IMR-90 (cell line): Measurements from ENCODE around the gene LEUTX. TPM values are rescaled to one million over a fixed set of nuclear protein-coding genes. Genes with fewer than 3 reads are reported as not detected.

Experiments
- ATAC-seq: fragments of 200-7000 bp; cut with Tn5 transposase; 2 replicates; pipeline ENCODE4 v1.9.1; 2020; ENCODE audit warnings: low read depth, mild to moderate bottlenecking, moderate library complexity
- BruUV-seq: library from RNA; stranded (reverse); fragments of 400-500 nt; replicated peaks from 2 replicates; lab custom pipeline; 2021; lab: Mats Ljungman, UMichigan
- CTCF ChIA-PET: fragments of 300-600 bp; formaldehyde crosslinking; extraction: SDS; loops from one replicate; lab custom pipeline; 2021; ENCODE audit warnings: antibody characterized with exemption; lab: Yijun Ruan, JAX
- POLR2A ChIA-PET: fragments of 300-600 bp; sonication (Branson Sonifier 250); formaldehyde crosslinking; loops from one replicate; lab custom pipeline; 2022; ENCODE audit warnings: antibody characterized with exemption; ENCODE audit not compliant: unreplicated experiment; lab: Charles Lee
- DNase-seq: peaks from one replicate; pipeline ENCODE4 v3.0.0; 2013
- H2AFZ ChIP-seq: replicated peaks from 2 replicates; pipeline ENCODE3; 2013; ENCODE audit warnings: low read length, mild to moderate bottlenecking; ENCODE audit not compliant: poor library complexity
- H2AK5ac ChIP-seq: 2 replicates; pipeline ENCODE4 v1.6.1; 2013; ENCODE audit warnings: low read depth, low read length, inconsistent platforms
- H2AK9ac ChIP-seq: replicated peaks from 2 replicates; pipeline ENCODE3; 2013; ENCODE audit warnings: mild to moderate bottlenecking, low read depth, low read length, moderate library complexity; ENCODE audit not compliant: poor library complexity
- H2BK120ac ChIP-seq: 2 replicates; pipeline ENCODE4 v1.6.1; 2013; ENCODE audit warnings: low read depth, low read length, inconsistent platforms
- H2BK15ac ChIP-seq: 3 replicates; pipeline ENCODE4 v1.6.1; 2013; ENCODE audit warnings: low read depth, low read length, inconsistent platforms
- H2BK20ac ChIP-seq: 2 replicates; pipeline ENCODE4 v1.6.1; 2013; ENCODE audit warnings: low read depth, mild to moderate bottlenecking, inconsistent platforms, low read length, moderate library complexity
- H2BK5ac ChIP-seq: 2 replicates; pipeline ENCODE4 v1.6.1; 2013; ENCODE audit warnings: mild to moderate bottlenecking, low read depth, low read length, inconsistent platforms; ENCODE audit not compliant: poor library complexity, severe bottlenecking
- H3K14ac ChIP-seq: replicated peaks from 2 replicates; pipeline ENCODE4 v1.6.1; 2013; ENCODE audit warnings: low read depth, low read length, inconsistent platforms
- H3K18ac ChIP-seq: 2 replicates; pipeline ENCODE4 v1.6.1; 2013; ENCODE audit warnings: low read depth, low read length, control low read depth
- H3K23ac ChIP-seq: 2 replicates; pipeline ENCODE4 v1.6.1; 2013; ENCODE audit warnings: low read depth, low read length, inconsistent platforms
- H3K27ac ChIP-seq: 2 replicates; pipeline ENCODE4 v1.5.1; 2013; ENCODE audit warnings: mild to moderate bottlenecking, control low read depth, low read length; ENCODE audit not compliant: insufficient read depth
- H3K27me3 ChIP-seq: 2 replicates; pipeline ENCODE4 v1.6.1; 2013; ENCODE audit warnings: low read length; ENCODE audit not compliant: control insufficient read depth, insufficient read depth
- H3K36me3 ChIP-seq: 2 replicates; pipeline ENCODE4 v1.6.1; 2013; ENCODE audit warnings: low read length, mixed read lengths; ENCODE audit not compliant: control insufficient read depth, insufficient read depth
- H3K4ac ChIP-seq: 2 replicates; pipeline ENCODE4 v1.6.1; 2013; ENCODE audit warnings: low read depth, low read length, inconsistent platforms
- H3K4me1 ChIP-seq: 2 replicates; pipeline ENCODE4 v1.6.1; 2013; ENCODE audit warnings: low read length, mixed read lengths; ENCODE audit not compliant: control insufficient read depth, insufficient read depth
- H3K4me2 ChIP-seq: 2 replicates; pipeline ENCODE4 v1.6.1; 2013; ENCODE audit warnings: low read depth, mild to moderate bottlenecking, control low read depth, low read length, moderate library complexity
- H3K4me3 ChIP-seq: 2 replicates; pipeline ENCODE4 v1.5.1; 2013; ENCODE audit warnings: low read depth, mild to moderate bottlenecking, control low read depth, low read length, moderate library complexity; ENCODE audit not compliant: insufficient read depth
- H3K56ac ChIP-seq: 2 replicates; pipeline ENCODE4 v1.6.1; 2013; ENCODE audit warnings: low read length, inconsistent platforms; ENCODE audit not compliant: insufficient read depth; ENCODE audit errors: extremely low read depth
- H3K79me1 ChIP-seq, 2 experiments: 2 replicates each; pipeline ENCODE4 v1.6.1; 2013; ENCODE audit warnings: low read length in 2 of 2, inconsistent platforms in 1 of 2, low read depth in 1 of 2
- H3K9ac ChIP-seq: 2 replicates; pipeline ENCODE4 v1.6.1; 2013; ENCODE audit warnings: low read depth, low read length, control low read depth
- H3K9me1 ChIP-seq: 2 replicates; pipeline ENCODE4 v1.6.1; 2013; ENCODE audit warnings: low read length, inconsistent platforms; ENCODE audit not compliant: insufficient read depth
- H3K9me3 ChIP-seq: 2 replicates; pipeline ENCODE4 v1.6.1; 2013; ENCODE audit warnings: low read length; ENCODE audit not compliant: control insufficient read depth, insufficient read depth
- H4K20me1 ChIP-seq: 2 replicates; pipeline ENCODE4 v1.6.1; 2013; ENCODE audit warnings: low read length, inconsistent platforms; ENCODE audit not compliant: insufficient read depth
- H4K5ac ChIP-seq: 2 replicates; pipeline ENCODE4 v1.6.1; 2013; ENCODE audit warnings: mild to moderate bottlenecking, low read depth, low read length, control low read depth
- H4K8ac ChIP-seq, 2 experiments: 2 replicates each; pipeline ENCODE4 v1.6.1; 2013; ENCODE audit warnings: low read depth in 2 of 2, low read length in 2 of 2, control low read depth in 1 of 2, inconsistent platforms in 1 of 2
- H4K91ac ChIP-seq: 2 replicates; pipeline ENCODE4 v1.6.1; 2013; ENCODE audit warnings: low read depth, low read length, inconsistent platforms; ENCODE audit not compliant: insufficient read depth
- MAFK ChIP-seq: IDR thresholded peaks from 2 replicates; pipeline ENCODE4 v1.6.1; 2012; ENCODE audit warnings: low read depth, low read length, improper control_type of control experiment
- MAZ ChIP-seq: IDR thresholded peaks from 2 replicates; pipeline ENCODE4 v1.6.1; 2012; ENCODE audit warnings: low read depth, mild to moderate bottlenecking, low read length, improper control_type of control experiment, moderate library complexity, borderline replicate concordance
- POLR2A ChIP-seq: IDR thresholded peaks from 2 replicates; pipeline ENCODE4 v1.6.1; 2012; ENCODE audit warnings: mild to moderate bottlenecking, low read depth, low read length
- RAD21 ChIP-seq: IDR thresholded peaks from 2 replicates; pipeline ENCODE4 v1.6.1; 2012; ENCODE audit warnings: low read length, improper control_type of control experiment
- RFX5 ChIP-seq: IDR thresholded peaks from 2 replicates; pipeline ENCODE4 v1.8.0; 2012; ENCODE audit warnings: low read depth, mild to moderate bottlenecking, low read length, moderate library complexity
- SMC3 ChIP-seq: fragments of 150-350 bp; IDR thresholded peaks from 2 replicates; pipeline ENCODE4 v1.6.1; 2016; ENCODE audit warnings: low read depth, mild to moderate bottlenecking, antibody characterized with exemption, low read length, moderate library complexity
- WGBS, 2 experiments: methylation state at CpG; one replicate each; pipeline versions ENCODE4 v1.1.5 to v1.1.7; 2013; ENCODE audit warnings: missing lambda C conversion rate in 2 of 2; ENCODE audit not compliant: insufficient read length in 1 of 2; ENCODE audit errors: extremely low coverage in 2 of 2; 5-methylcytosine and 5-hydroxymethylcytosine counted together
- dilution Hi-C: fragments of 300-500 bp; cut with HindIII; formaldehyde crosslinking; loops from one replicate; pipeline ENCODE4 v1.14.3; 2018; ENCODE audit warnings: low sequenced_read_pairs; ENCODE audit not compliant: unreplicated experiment
- in situ Hi-C: fragments of 300-500 bp; cut with MboI; formaldehyde crosslinking; loops from 3 replicates; pipeline ENCODE4 v1.14.3; 2019; ENCODE audit warnings: low sequenced_read_pairs, inconsistent platforms, mixed read lengths
- intact Hi-C: fragments of 100-400 bp; cut with micrococcal nuclease; formaldehyde crosslinking; loops from 2 replicates; pipeline ENCODE4 v1.10.0; 2022
- polyA plus RNA-seq, 3 experiments: library from polyadenylated mRNA; depleted of rRNA; stranded (reverse); fragments of >200 nt; gene quantifications; 2 replicates each; pipeline ENCODE4 v1.2.3, GENCODE V29; 2012; ENCODE audit warnings: low replicate concordance in 1 of 3
- total RNA-seq: library from RNA; depleted of rRNA; stranded (reverse); fragments of >200 nt; gene quantifications from 2 replicates; pipeline ENCODE4 v1.2.3, GENCODE V29; 2012
- TF ChIP-seq, protein P1 (sequence below): conservative IDR thresholded peaks from 2 replicates; pipeline ENCODE4 v1.5.1; 2012; ENCODE audit warnings: mild to moderate bottlenecking, low read depth, low read length, improper control_type of control experiment

The LEUTX gene
- total and polyA plus RNA-seq, 2 of the 4 experiments (the other 2 are of a cell fraction) = not detected

DNA sequence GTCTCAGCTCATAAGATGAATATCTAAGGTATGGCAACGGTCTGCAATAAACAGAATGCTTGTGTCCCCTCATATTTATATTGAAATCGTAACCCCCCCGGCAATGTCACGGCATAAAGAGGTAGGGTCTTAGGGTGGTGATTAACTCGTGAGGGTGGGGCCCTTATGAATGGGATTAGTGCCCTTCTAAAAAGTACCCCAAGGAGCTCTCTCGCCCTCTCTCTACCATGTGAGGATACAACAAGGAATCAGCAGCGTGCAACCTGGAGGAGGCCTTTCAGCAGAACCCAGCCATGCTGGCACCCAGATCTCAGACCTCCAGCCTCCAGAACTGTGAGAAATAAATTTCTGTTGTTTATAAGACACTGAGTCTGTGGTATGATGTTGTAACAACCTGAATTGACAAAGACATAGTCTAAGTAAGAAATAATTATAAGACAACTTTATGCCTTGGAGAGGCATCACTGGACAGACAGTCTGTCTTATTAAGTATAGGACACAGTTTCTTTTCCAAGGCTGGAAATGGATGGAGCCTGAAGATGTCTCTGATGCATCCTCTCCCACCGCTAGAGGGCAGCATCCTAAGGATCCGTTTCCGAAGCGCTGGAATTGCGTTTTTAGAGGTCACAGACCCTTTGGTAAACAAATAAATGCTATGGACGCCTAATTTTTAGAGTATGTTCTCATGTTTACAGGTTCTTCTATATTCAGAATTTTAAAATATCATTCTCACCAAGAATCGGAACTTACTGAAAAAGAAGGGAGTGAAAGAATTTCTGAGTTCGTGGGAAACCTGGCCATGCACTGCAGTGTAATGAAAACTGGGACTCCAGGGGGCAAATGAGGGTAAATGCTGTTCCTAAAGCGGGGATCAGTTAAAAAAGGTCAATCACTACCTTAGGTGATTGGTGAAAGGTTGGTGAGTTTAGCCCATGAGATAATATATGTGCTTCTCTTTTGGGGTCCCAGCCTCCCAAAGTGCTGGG, 13.3 kb upstream of the LEUTX start:
- Histone ChIP-seq H3K79me1 (no peaks in the 10 kb centered on the region), H3K4me3 (no peak overlapping the region), H2BK5ac (no peak overlapping the region), H3K23ac (no peak overlapping the region), H3K4me1 (no peaks in the 10 kb centered on the region), H2AK9ac (no peak overlapping the region), H3K9me3 (peaks cover 3% of the 10 kb centered on the region; the same call in 1 of the 2 replicates), H2BK15ac (no peak overlapping the region), H2AFZ (no peak overlapping the region), H4K5ac (no peak overlapping the region), H2BK120ac (no peak overlapping the region), H3K9ac (no peak overlapping the region), H2BK20ac (no peak overlapping the region), H4K8ac (no peak overlapping the region), H3K36me3 (no peaks in the 10 kb centered on the region), H3K4me2 (no peak overlapping the region), H3K56ac (no peak overlapping the region), H3K27ac (no peak overlapping the region), H2AK5ac (no peak overlapping the region), H3K14ac (no peak overlapping the region), H3K4ac (no peak overlapping the region), H3K18ac (no peak overlapping the region), H3K27me3 (no peaks in the 10 kb centered on the region; the same call in 1 of the 2 replicates), H3K9me1 (no peaks in the 10 kb centered on the region), H4K91ac (no peak overlapping the region), H4K20me1 (no peaks in the 10 kb centered on the region)
- ATAC-seq = peak; percentile 53
- POLR2A ChIA-PET = no interaction called here
- 36% methylated on average over 2 of the region's 16 CpGs; no CpG with 5 or more reads in 1 of the 2 experiments for WGBS, 2 experiments
- peak; percentile 41 for DNase-seq
- no TSS peak for BruUV-seq
- dilution Hi-C loops = no loop called here
- intact Hi-C loops = loop anchor here (1.0 to 5.0 kb wide), 2 partner anchors 79 to 213 kb away; no protein-coding TSS in a partner anchor
- CTCF ChIA-PET = interaction anchor here (0.8 to 1.0 kb wide), 2 partner anchors 17 to 78 kb away, joined by 3 to 5 read pairs; no protein-coding TSS in a partner anchor
- TF ChIP-seq MAFK = no peak
- no peak for TF ChIP-seq MAZ
- no peak for TF ChIP-seq POLR2A
- peak; percentile 28; the same call in 1 of the 2 replicates for TF ChIP-seq SMC3
- TF ChIP-seq RAD21 = 0 out of 2 replicates have a peak, but pooled peaks have one; percentile 16
- TF ChIP-seq, protein P1, sequence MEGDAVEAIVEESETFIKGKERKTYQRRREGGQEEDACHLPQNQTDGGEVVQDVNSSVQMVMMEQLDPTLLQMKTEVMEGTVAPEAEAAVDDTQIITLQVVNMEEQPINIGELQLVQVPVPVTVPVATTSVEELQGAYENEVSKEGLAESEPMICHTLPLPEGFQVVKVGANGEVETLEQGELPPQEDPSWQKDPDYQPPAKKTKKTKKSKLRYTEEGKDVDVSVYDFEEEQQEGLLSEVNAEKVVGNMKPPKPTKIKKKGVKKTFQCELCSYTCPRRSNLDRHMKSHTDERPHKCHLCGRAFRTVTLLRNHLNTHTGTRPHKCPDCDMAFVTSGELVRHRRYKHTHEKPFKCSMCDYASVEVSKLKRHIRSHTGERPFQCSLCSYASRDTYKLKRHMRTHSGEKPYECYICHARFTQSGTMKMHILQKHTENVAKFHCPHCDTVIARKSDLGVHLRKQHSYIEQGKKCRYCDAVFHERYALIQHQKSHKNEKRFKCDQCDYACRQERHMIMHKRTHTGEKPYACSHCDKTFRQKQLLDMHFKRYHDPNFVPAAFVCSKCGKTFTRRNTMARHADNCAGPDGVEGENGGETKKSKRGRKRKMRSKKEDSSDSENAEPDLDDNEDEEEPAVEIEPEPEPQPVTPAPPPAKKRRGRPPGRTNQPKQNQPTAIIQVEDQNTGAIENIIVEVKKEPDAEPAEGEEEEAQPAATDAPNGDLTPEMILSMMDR = peak; percentile 66
- TF ChIP-seq RFX5 = no peak
- in situ Hi-C loops = no loop called here
